WERI-Rb-1 (cell line): ENCODE data around the gene ABCC11.
"Not testable (repeated sequence)": the region's sequence is repeated elsewhere in the genome, so short reads cannot be mapped to it uniquely, and the experiment has no call there.

Experiments used
- DNase-seq: peaks from one replicate; pipeline ENCODE4 v3.0.0-alpha.2; 2020
- H3K27ac ChIP-seq: fragments of 250-450 bp; sonication (Bioruptor Pico); 2 replicates; pipeline ENCODE4 v1.5.1; 2020; ENCODE audit warnings: mild to moderate bottlenecking, moderate library complexity
- H3K27me3 ChIP-seq: fragments of 250-450 bp; sonication (Bioruptor Pico); 2 replicates; pipeline ENCODE4 v1.5.1; 2021; ENCODE audit warnings: mild to moderate bottlenecking, low read depth, moderate library complexity; ENCODE audit not compliant: insufficient read depth, severe bottlenecking
- H3K36me3 ChIP-seq: fragments of 250-450 bp; sonication (Bioruptor Pico); 2 replicates; pipeline ENCODE4 v1.5.1; 2020; ENCODE audit warnings: mild to moderate bottlenecking, moderate library complexity
- H3K4me3 ChIP-seq: 2 replicates; pipeline ENCODE4 v1.5.1; 2011; ENCODE audit warnings: low read depth, mild to moderate bottlenecking, control low read depth, low read length
- H3K9me3 ChIP-seq: fragments of 250-450 bp; sonication (Bioruptor Pico); 2 replicates; pipeline ENCODE4 v1.5.1; 2021; ENCODE audit warnings: mild to moderate bottlenecking, moderate library complexity; ENCODE audit not compliant: severe bottlenecking
- CTCF ChIP-seq: IDR thresholded peaks from 2 replicates; pipeline ENCODE4 v1.5.1; 2011; ENCODE audit warnings: low read depth, mild to moderate bottlenecking, control low read depth, inconsistent platforms, low read length

Gene ABCC11

GRCh38 chr16:48193846-48194245 is 53.5 kb downstream of the ABCC11 start:
- Histone ChIP-seq H3K27ac (no peak overlapping the region), H3K4me3 (no peak overlapping the region), H3K27me3 (no peaks in the 10 kb centered on the region), H3K36me3 (no peaks in the 10 kb centered on the region), H3K9me3 (no peaks in the 10 kb centered on the region)
- no peak for DNase-seq
- no peak for TF ChIP-seq CTCF

DNA sequence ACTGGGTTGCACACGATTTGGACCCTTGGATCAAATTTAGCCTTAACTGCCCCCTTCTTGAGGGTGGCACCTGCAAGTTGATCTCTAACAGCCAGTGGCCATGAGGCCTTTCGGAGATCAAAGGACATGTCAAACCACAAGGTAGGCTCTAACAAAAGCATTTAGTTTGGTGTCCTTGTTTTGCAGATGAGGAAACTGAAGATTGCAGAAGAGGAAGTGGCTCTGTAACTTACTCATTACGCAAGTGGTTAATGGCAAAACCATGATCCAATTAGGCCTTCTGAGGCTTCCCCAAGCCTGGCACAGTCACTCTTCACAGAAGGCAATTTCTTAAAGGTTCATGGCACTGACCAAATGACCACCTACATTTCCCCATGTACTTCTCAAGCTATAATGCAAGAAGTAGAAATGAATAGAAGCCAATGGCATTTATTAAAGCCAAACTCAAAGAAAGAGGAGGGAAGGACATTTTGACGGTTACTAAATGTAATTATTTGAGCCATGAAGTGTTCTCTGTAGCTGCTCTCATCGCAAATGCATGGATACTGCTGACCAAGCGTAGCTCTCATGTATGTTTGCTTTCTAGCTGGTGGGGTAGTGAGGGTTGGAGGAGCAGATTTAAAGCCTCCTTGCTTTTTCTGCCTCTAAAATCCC is 58.8 kb downstream of the ABCC11 start:
- H3K27ac ChIP-seq: no peak overlapping the region
- H3K9me3 ChIP-seq: no peaks in the 10 kb centered on the region
- TF ChIP-seq CTCF: no peak
- no peak for DNase-seq
- no peaks in the 10 kb centered on the region for H3K27me3 ChIP-seq
- no peaks in the 10 kb centered on the region for H3K36me3 ChIP-seq
- no peak overlapping the region for H3K4me3 ChIP-seq

- Histone ChIP-seq H3K27me3 (no peaks in the 10 kb centered on the region), H3K27ac (no peak overlapping the region), H3K36me3 (no peaks in the 10 kb centered on the region), H3K9me3 (no peaks in the 10 kb centered on the region), H3K4me3 (no peak overlapping the region)
- no peak for DNase-seq
- TF ChIP-seq CTCF: no peak
Observed at GRCh38 chr16:48187779-48188178, 59.6 kb downstream of the ABCC11 start.

DNA sequence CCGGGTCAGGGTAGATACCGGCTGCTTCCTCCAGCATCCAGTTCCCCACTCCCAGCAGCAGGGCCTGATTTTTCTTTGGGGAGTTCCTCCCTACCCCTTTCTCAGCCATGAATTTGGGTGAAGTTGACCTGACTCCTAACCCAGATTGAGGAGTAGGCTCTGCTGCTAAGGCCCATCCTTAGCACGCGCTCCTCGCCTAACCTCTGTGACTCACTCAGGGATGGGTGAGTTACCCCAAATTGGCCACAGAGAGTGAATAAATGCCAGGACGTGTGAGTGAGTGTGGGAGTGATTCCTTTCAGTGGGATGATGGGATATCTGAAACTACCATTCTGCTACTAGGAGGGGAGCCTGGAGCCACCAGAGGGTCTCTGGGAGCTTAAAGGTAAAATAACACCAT is 62.7 kb downstream of the ABCC11 start:
- H3K27ac ChIP-seq: no peak overlapping the region
- no peak for TF ChIP-seq CTCF

DNA sequence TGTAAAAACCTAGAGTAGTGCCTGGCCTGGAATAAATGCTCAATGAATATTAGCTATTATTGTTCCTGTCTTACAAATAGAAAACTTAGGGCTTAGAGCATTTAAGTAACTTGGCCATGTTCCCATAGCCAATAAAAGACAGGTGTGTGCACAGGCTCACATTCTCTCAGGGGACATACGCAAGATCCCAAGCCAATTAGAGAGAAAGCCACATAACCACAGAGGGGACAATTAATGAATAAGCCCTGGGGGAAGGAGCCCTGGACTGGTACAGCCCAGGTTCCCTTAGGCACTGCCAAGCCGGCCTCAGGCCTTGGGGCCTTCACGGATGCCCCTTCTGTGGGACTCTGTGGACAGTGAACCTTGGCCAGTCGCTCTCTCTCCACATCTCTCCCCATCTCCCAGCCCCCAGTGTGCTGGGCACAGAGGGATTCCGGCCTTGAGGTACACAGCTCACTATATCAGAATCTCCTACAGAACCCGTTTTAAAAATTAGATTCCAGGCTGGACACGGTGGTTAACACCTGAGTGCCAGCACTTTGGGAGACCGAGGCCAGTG is 64.3 kb downstream of the ABCC11 start:
- Histone ChIP-seq H3K27ac (no peak overlapping the region), H3K9me3 (no peaks in the 10 kb centered on the region), H3K36me3 (no peaks in the 10 kb centered on the region), H3K4me3 (no peak overlapping the region), H3K27me3 (no peaks in the 10 kb centered on the region)
- no peak for TF ChIP-seq CTCF
- DNase-seq: no peak

More for the DNA sequence above, 62.7 kb downstream of the ABCC11 start:
- no peaks in the 10 kb centered on the region for H3K36me3 ChIP-seq
- no peaks in the 10 kb centered on the region for H3K27me3 ChIP-seq
- no peak for DNase-seq
- no peak overlapping the region for H3K4me3 ChIP-seq
- no peaks in the 10 kb centered on the region for H3K9me3 ChIP-seq

DNA sequence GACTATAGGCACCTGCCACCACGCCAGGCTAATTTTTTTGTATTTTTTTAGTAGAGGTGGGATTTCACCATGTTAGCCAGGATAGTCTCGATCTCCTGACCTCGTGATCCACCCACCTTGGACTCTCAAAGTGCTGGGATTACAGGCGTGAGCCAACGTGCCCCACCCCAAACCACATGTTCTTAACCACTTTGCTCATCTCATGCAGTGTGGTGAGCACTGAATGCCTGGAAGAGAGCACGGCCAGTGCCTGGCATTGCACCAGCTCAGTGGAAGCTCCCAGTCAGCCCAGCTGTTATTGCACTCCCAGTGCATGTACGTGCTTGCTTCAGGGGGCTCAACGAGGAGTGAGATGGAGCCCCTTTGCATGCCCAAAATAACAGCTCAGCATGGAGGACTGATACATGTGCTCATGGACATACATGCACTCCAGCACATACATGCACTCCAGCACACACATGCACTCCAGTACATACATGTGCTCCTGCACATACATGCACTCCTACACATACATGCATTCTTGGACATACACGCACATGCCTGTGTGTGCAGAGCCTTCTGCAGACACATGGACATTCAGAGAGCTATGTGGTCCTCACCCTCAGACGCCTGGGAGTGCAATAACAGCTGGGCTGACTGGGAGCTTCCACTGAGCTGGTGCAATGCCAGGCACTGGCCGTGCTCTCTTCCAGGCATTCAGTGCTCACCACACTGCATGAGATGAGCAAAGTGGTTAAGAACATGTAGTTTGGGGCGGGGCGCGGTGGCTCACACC is 65.4 kb downstream of the ABCC11 start:
- not testable (repeated sequence) for DNase-seq, H3K9me3 ChIP-seq, H3K4me3 ChIP-seq, H3K27me3 ChIP-seq, H3K27ac ChIP-seq, H3K36me3 ChIP-seq
